Measurements from ENCODE around the gene GATAD2A. TPM values are rescaled to one million over a fixed set of nuclear protein-coding genes. Genes with fewer than 3 reads are reported as not detected.

Gene GATAD2A
- total RNA-seq, 1 donor from 2014 or later: 84.0 TPM

DNA sequence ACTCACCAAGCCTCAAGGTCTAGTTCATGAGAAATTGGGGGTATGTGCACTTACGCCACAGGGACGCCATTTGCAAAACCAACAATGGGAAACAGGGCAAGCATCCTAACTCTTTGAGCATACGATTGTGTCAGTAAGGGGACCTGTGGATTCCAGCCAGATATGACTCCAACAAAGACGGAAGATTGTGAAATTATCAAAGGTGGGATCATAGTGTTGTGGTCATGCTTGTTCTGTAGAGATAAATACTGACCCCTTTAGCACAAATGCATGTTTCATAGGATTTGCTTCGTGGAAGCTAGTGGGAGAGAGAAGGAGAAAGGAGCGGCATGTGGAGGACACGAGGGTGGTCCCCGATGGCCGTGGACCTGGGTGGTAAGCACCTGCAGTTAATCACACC is 37.8 kb downstream of the GATAD2A start:
- H3K27ac ChIP-seq: no peak overlapping the region
- no peaks in the 10 kb centered on the region for H3K9me3 ChIP-seq
- no peak for ATAC-seq
- DNase-seq: peak; percentile 30
- H3K4me1 ChIP-seq: peaks cover 42% of the 10 kb centered on the region
- H3K27me3 ChIP-seq (ENCODE audit: low read depth): no peaks in the 10 kb centered on the region
- H3K36me3 ChIP-seq: no peaks in the 10 kb centered on the region
- TF ChIP-seq, protein P1, sequence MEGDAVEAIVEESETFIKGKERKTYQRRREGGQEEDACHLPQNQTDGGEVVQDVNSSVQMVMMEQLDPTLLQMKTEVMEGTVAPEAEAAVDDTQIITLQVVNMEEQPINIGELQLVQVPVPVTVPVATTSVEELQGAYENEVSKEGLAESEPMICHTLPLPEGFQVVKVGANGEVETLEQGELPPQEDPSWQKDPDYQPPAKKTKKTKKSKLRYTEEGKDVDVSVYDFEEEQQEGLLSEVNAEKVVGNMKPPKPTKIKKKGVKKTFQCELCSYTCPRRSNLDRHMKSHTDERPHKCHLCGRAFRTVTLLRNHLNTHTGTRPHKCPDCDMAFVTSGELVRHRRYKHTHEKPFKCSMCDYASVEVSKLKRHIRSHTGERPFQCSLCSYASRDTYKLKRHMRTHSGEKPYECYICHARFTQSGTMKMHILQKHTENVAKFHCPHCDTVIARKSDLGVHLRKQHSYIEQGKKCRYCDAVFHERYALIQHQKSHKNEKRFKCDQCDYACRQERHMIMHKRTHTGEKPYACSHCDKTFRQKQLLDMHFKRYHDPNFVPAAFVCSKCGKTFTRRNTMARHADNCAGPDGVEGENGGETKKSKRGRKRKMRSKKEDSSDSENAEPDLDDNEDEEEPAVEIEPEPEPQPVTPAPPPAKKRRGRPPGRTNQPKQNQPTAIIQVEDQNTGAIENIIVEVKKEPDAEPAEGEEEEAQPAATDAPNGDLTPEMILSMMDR (IDR thresholded peaks at IDR 0.05): no peak
- intact Hi-C loops (cut with DNase I): no loop called here
- H3K4me3 ChIP-seq: no peak overlapping the region

GRCh38 chr19:19443902-19444680 is 38.6 kb downstream of the GATAD2A start:
- ATAC-seq: no peak
- no peak overlapping the region for H3K4me3 ChIP-seq
- no peaks in the 10 kb centered on the region for H3K36me3 ChIP-seq
- TF ChIP-seq, protein P1 (IDR thresholded peaks at IDR 0.05): no peak
- H3K4me1 ChIP-seq: peaks cover 39% of the 10 kb centered on the region
- DNase-seq: no peak
- intact Hi-C loops (cut with DNase I): no loop called here
- no peaks in the 10 kb centered on the region for H3K27me3 ChIP-seq (ENCODE audit: low read depth)
- H3K9me3 ChIP-seq: no peaks in the 10 kb centered on the region
- H3K27ac ChIP-seq: peak overlapping the region; percentile 33

- H3K27ac ChIP-seq: peak overlapping the region; percentile 33
- no peaks in the 10 kb centered on the region for H3K9me3 ChIP-seq
- DNase-seq (no peak), ATAC-seq (peak; percentile 71)
- no peaks in the 10 kb centered on the region for H3K36me3 ChIP-seq
- H3K27me3 ChIP-seq (ENCODE audit: low read depth): no peaks in the 10 kb centered on the region
- no peak overlapping the region for H3K4me3 ChIP-seq
- H3K4me1 ChIP-seq: peaks cover 40% of the 10 kb centered on the region
- TF ChIP-seq, protein P1 (IDR thresholded peaks at IDR 0.05): no peak
- intact Hi-C loops (cut with DNase I): no loop called here
Measured at GRCh38 chr19:19444681-19445155, 39.2 kb downstream of the GATAD2A start.

- Histone ChIP-seq H3K27me3 (ENCODE audit: low read depth) (no peaks in the 10 kb centered on the region), H3K27ac (no peak overlapping the region), H3K4me1 (peaks cover 45% of the 10 kb centered on the region), H3K9me3 (no peaks in the 10 kb centered on the region), H3K4me3 (no peak overlapping the region), H3K36me3 (no peaks in the 10 kb centered on the region)
- ATAC-seq: no peak
- intact Hi-C loops (cut with DNase I): no loop called here
- TF ChIP-seq, protein P1 (IDR thresholded peaks at IDR 0.05): no peak
- DNase-seq: no peak
Measured at GRCh38 chr19:19445288-19445687, 39.8 kb downstream of the GATAD2A start.

- H3K27ac ChIP-seq: no peak overlapping the region
- H3K9me3 ChIP-seq: no peaks in the 10 kb centered on the region
- H3K4me1 ChIP-seq: peaks cover 45% of the 10 kb centered on the region
- H3K4me3 ChIP-seq: no peak overlapping the region
- intact Hi-C loops (cut with DNase I): no loop called here
- DNase-seq (no peak), ATAC-seq (no peak)
- no peaks in the 10 kb centered on the region for H3K27me3 ChIP-seq (ENCODE audit: low read depth)
- no peaks in the 10 kb centered on the region for H3K36me3 ChIP-seq
- TF ChIP-seq, protein P1 (IDR thresholded peaks at IDR 0.05): no peak
Measured at GRCh38 chr19:19445911-19446361, 40.5 kb downstream of the GATAD2A start.
